ENCODE results near the gene NCKAP5L. TPM values are rescaled to one million over a fixed set of nuclear protein-coding genes. Genes with fewer than 3 reads are reported as not detected.
A peak's percentile ranks its signal among the peaks of the same experiment; 100 is the strongest.

NCKAP5L gene
- total RNA-seq, 1 donor from 2014 or later: 6.9 TPM

- DNase-seq (ENCODE audit: low read depth in 2 of 2): no peak
Observed at GRCh38 chr12:49824416-49824815, 3.8 kb downstream of the NCKAP5L start.

DNA sequence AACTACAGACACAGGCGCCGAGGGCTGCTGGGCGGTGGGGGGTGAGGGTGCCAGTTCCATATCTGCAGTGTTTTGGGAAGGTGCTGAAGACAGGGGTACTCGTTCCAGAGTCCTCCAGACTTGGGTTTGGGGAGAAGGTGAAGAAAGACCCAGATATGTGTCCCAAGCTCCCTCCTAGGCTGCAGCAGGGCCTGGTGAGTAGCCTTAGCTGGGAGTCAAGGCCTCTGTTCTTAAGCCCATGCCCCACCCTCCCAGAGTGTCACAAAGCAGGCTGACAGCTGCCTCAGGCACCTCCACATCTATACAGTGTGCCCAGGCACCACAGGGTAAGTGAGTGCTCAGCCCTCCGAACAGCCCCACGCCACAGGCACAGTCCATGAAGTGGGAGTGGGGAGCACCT is 4.3 kb downstream of the NCKAP5L start:
- no peak for DNase-seq (ENCODE audit: low read depth in 2 of 2)

DNA sequence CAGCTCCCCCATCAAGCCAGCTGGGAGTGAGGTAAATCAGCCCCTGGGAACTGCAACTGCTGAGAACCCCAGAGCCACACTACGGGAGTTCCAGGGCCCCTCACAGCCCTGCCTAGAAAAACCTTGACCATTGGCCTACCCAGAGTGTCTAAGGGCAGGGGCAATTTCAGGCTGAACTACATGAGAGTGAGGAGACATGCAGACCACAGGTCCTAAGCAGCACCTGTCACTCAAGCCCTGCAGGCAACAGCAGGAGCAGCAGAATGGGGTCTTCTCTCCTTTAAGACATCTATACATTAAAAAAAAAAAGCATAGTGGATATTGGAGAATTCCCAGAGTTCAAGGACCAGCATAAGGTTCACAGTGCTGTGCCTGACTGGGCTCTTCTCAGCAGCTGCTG is 4.9 kb downstream of the NCKAP5L start:
- DNase-seq (ENCODE audit: low read depth in 2 of 2): no peak

DNA sequence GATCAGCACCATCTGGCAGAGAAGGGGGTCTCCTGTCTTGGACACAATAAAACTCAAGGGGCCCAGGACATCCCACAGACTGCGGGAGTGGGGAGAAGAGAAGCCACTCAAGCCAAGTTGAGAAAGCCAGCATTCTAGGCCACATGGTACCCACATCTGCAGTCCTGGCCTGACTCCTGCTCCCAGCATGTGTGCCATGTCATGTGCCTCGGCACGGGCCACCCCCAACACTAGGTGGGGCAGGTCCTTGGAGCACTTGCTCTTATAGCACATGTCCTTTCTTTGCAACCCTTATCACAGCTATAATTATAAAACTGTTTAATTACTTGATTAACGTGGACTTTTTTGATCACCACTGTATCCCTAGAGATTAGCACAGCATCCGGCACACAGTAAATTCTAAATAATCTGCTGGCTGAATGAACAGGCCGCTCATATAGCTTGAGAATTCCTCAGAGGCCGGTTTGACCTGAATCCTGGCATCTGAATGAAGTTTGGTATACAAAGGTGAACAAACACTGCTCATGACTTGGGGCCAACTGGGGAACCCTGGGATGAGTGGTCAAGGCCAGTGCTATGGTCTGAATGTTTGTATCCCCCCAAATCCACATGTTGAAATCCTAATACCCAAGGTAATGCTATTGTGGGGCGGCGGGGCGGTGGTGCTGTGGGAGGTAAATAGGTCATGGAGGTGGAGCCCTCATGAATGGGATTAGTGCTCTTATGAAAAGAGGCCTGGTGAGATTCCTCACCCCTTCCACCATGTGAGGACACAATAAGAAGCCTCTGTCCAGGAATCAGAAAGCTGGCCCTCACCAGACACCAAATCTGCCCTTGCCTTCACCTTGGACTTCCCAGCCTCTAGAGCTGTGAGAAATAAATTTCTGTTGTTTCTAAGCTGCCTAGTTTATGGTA is 6.6 kb downstream of the NCKAP5L start:
- DNase-seq (ENCODE audit: low read depth in 2 of 2): no peak

DNA sequence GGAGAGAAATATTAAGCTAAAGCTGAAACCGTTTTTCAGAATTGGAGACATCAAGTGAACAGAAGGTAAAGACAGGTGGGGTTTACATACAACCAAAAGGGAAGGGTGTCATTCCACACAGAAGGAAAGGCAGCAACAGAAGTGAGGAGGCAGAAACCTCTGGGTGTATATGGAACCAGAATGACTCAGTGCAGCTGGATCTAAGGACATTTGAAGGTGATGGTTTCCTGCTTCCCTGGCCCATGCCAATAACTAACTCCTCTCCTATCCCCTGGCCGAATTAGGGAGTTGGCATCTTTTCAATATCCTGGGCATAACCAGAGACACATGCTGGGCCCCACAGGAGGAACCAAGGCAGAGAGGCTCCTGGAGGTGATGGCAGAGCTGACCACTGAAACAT is 8.4 kb downstream of the NCKAP5L start:
- DNase-seq (ENCODE audit: low read depth in 2 of 2): no peak

GRCh38 chr12:49818241-49818895 is 9.8 kb downstream of the NCKAP5L start:
- no peak for DNase-seq (ENCODE audit: low read depth in 2 of 2)

GRCh38 chr12:49813131-49813530 is 15.1 kb downstream of the NCKAP5L start:
- no peak for DNase-seq (ENCODE audit: low read depth in 2 of 2)

GRCh38 chr12:49811961-49812401 is 16.2 kb downstream of the NCKAP5L start:
- DNase-seq (ENCODE audit: low read depth in 2 of 2): no peak

- no peak for DNase-seq (ENCODE audit: low read depth in 2 of 2)
Observed at GRCh38 chr12:49811136-49811535, 17.1 kb downstream of the NCKAP5L start.

DNA sequence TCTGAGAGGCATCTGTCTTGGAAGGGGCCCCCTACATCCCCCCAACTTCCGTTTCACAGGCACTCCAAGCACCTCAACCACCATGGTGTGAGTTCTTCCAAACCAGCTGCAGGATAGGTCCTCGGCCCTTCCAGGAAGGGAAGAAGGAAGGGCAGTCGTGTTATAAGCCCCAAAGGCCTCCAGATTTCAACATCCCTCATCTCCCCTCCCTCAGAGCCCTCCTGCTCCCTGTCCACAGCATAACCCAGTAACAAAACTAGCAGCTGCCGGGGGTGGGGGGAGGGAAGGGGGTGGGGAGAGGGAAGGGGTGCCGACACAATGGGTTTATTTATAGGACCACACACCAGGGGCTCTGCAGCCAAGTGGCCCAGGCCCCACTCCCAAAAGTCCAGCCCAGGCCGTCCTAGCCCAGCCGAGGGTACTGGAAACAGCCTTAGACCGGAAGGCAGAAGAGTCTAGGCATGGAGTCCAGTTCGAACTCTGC is 18.3 kb downstream of the NCKAP5L start:
- DNase-seq (ENCODE audit: low read depth in 2 of 2): peak in 1 of 2 donors; percentile 24

- DNase-seq (ENCODE audit: low read depth in 2 of 2): no peak
Observed at GRCh38 chr12:49809381-49809905, 18.8 kb downstream of the NCKAP5L start.

DNA sequence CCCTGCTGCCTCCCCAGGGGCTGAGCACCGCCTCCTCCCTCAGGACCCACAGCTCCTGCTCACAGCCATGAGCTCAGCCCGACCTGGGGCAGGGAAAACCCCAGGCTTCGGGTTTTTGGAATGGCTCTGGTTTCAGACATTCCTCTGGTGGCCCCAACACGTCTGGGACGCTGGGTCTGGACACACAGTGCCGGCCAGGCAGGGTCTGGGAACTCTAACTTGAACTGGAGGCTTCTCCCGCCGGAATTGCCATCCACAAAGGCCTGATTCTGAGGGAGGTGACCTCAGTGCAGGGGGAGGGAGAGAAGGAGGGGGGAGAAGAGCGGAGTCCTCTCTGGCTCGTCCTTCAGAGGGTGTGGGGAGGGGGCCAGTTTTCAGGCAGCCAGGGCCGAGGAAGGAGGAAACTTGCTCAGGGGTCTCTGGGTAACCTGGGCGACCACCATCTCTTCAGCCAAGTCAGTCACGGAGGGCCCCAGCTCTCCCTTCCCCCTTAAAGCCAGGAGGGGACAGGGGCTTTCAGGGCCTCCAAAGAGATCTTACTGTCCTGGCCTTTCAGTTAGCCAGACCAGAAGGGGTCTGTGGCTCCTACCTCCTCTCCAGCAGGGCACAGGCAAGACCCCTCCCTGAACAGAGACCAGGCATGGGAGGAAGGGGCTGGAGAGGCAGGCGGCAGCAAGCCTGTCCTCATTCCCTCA is 19.4 kb downstream of the NCKAP5L start:
- DNase-seq (ENCODE audit: low read depth in 2 of 2): no peak

GRCh38 chr12:49807991-49808580 is 20.1 kb downstream of the NCKAP5L start:
- DNase-seq (ENCODE audit: low read depth in 2 of 2): no peak

- no peak for DNase-seq (ENCODE audit: low read depth in 2 of 2)
Observed at GRCh38 chr12:49806877-49807276, 21.3 kb downstream of the NCKAP5L start.

DNA sequence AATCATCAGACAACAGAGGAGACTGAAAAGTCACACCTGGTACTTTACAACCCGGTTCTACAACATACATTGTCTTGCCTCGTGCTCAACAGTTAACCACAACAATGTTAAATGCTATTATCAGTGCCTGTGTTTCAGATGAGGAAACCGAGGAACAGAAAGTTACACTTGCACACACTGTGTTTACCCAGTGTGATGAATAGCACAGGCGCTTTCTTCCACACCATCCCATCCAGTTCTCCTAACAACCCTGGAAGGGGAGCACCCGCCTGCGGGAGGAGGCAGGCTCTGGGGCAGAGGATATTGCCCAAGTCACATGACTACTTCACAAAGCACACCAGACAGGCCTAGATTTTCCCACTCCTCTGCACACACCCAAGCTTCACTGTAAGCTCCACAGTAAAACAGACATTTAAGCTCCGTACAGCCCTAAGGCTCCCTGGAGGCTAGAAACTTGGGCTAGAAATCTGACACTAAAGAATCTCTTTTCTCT is 21.8 kb downstream of the NCKAP5L start:
- DNase-seq (ENCODE audit: low read depth in 2 of 2): no peak

DNA sequence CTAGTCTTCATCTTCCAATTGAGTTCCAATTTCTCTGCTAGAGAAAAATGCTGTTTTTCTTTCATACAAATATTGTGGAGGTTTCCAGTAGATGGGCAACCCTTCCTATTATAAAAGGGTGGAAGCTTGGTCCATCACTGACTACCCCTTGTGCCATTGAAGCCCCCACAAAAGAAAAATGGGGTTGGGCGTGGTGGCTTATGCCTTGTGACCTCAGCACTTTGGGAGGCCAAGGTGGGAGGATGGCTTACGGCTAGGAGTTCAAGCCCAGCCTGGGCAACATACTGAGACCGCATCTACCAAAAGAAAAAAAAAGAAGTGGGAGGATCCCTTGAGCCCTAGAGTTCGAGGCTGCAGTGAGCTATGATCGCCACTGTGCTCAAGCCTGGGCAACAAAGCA is 22.8 kb downstream of the NCKAP5L start:
- no peak for DNase-seq (ENCODE audit: low read depth in 2 of 2)

DNA sequence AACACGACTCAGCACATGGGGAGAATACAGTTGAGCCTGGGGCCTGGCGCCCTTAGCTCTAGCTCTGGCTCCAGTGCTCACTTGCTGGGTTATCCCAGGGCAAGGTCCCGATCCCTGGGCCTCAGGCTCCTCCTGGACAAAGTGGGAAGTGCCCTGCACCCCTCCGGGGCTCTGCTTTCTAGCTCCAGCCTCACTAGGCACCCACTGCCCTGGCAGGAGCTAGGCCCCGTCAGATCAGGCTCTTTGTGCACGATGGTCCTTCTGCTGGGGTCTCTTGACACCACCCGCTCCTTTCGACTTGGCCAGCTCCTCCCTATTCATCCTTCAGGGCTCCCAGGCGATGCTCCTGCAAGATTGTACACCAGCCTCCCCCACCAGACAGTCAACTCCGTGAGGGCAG is 23.4 kb downstream of the NCKAP5L start:
- DNase-seq (ENCODE audit: low read depth in 2 of 2): no peak

DNA sequence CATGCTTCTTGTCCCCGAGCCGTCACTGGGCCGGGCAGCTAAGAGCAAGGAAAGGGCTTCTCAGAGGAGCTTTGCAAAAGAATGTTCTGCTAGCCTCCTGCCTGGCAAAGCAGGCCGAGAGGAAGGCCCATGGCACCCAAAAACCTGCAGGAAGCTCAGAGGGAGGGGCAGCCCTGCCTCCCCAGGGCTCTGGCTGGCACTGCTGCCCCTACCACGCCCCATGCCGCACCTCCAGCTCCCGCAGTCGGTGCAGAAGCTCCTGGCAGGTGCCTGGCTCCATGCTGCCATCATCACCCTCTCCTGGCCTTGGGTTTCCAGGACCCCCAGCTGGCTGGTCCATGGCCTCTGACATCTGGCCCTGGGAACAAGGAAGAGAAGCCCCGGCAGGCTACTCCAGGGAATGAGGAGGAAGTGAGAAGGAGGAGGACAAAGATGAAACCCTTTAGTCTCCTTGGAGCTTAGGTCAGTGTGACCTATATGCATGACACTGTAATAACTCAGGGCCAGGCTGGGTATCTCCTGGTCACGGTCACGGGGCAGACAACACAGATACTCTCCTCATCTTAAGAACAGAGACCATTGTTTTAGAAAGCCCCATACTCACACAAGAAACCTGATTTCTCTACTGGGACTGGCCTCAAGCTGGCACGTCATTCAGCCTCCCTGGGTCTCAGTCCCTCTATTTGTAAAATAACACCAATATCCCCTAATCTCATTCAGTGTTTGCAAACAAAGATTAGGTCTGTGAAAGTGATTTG is 24.3 kb downstream of the NCKAP5L start:
- no peak for DNase-seq (ENCODE audit: low read depth in 2 of 2)

DNA sequence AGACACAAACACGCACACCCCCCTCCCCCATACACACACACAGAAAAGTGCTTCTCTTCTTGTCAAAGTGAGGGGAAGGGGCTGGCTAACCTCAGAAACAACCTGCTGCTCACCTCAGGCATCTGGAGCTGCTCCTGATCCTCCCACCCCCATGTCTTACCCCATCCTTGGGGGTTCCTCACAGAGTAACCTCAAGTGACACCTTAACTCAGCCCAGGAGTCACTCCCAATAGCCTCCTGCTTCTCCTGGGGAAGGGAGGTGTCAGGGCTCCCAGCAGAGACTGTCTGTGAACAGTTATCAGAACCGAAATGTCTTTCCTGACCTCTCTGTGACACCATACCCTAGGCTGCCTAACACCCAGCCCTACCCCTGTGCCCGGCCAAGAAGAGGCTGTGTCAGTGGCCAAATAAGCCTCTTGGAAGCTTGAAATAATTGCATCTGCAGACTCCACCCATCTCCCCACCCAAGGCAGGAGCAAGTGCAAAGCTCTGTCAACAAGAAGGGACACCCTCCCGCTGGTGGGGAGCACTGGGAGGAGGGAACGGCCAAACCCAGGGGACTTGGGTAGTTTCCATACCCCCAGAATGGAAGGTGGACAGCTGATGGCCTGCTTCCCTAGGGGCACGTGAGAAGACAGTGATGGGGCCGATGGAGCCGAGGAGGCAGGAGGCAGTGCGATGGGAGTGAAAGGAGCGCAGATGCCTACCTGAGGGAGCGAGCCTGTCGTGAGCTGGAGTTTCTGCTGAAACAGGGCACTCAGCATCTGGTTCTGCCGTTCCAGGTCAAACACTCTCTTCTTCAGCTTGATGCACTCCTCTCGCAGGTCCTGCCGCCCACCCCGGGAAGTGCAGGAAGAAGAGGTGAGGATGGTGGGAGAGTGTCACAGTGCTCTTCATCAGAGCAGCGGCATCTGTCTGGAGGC is 26.8 kb downstream of the NCKAP5L start:
- DNase-seq (ENCODE audit: low read depth in 2 of 2): no peak
